ENCODE results near the gene ETV5. TPM values are rescaled to one million over a fixed set of nuclear protein-coding genes. Genes with fewer than 3 reads are reported as not detected.

The ETV5 gene
- total RNA-seq, 4 donors from 2014 or later, result 1.9 to 12.2 (median 4.0) TPM; not detected in 1

GRCh38 chr3:186059192-186059591 lies 49.7 kb downstream of the ETV5 start:
- no peak overlapping the region for H3K27ac ChIP-seq
- DNase-seq, result no peak
- H3K9me3 ChIP-seq, result no peaks in the 10 kb centered on the region
- no peaks in the 10 kb centered on the region for H3K27me3 ChIP-seq
- 80 to 90% methylated on average over 6 of the region's 6 CpGs for WGBS, 2 donors (ENCODE audit: low coverage in 1 of 2)
- no peak for TF ChIP-seq CTCF (IDR thresholded peaks at IDR 0.05)
- TF ChIP-seq POLR2A (IDR thresholded peaks at IDR 0.05), result no peak
- no peak for TF ChIP-seq EP300 (IDR thresholded peaks at IDR 0.05; ENCODE audit: low read depth)
- TF ChIP-seq POLR2AphosphoS5 (IDR thresholded peaks at IDR 0.05), result no peak
- in situ Hi-C loops (cut with MboI; ENCODE audit: low pct_ligation_motif_present in 1 of 4, low pct_unique_long_range_greater_than_20kb in 1 of 4, low sequenced_read_pairs in 3 of 4) (no loop called here), intact Hi-C loops (cut with DNase I; ENCODE audit: low total_unique reads) (no loop called here)
- no peak overlapping the region for H3K4me3 ChIP-seq
- peaks cover 0 to 12% (median 4%) of the 10 kb centered on the region in 4 donors for H3K4me1 ChIP-seq
- H3K36me3 ChIP-seq, result no peaks in the 10 kb centered on the region

DNA sequence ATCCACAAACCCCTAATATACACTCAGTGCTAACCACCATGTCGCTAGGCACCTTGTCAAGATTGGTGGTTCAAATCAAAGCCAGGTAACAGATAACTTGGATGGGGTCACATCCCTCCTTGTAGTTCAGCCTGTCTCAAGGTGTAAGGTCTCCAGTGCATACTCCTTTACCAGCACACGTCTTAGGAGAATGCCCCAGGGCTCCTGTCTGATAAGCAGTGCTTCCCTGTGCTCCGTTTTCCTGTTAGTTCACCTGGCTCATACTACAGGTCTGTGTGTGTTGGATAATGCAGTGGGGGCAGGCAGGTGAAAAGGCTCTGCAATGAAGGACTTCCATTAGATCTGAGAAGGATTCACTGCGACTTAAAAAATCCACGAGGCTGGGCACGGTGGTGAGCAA lies 50.7 kb downstream of the ETV5 start:
- Histone ChIP-seq H3K36me3 (no peaks in the 10 kb centered on the region), H3K4me1 (peaks cover 0 to 16% (median 9%) of the 10 kb centered on the region in 4 donors), H3K4me3 (no peak overlapping the region), H3K27ac (no peak overlapping the region), H3K27me3 (no peaks in the 10 kb centered on the region), H3K9me3 (no peaks in the 10 kb centered on the region)
- in situ Hi-C loops (cut with MboI; ENCODE audit: low pct_ligation_motif_present in 1 of 4, low pct_unique_long_range_greater_than_20kb in 1 of 4, low sequenced_read_pairs in 3 of 4), result no loop called here
- 95% methylated on average over 4 to 6 of the region's 6 CpGs for WGBS, 2 donors (ENCODE audit: low coverage in 1 of 2)
- DNase-seq, result no peak
- intact Hi-C loops (cut with DNase I; ENCODE audit: low total_unique reads), result no loop called here
- no peak for TF ChIP-seq CTCF (IDR thresholded peaks at IDR 0.05)
- TF ChIP-seq POLR2AphosphoS5 (IDR thresholded peaks at IDR 0.05), result no peak
- TF ChIP-seq POLR2A (IDR thresholded peaks at IDR 0.05), result no peak
- no peak for TF ChIP-seq EP300 (IDR thresholded peaks at IDR 0.05; ENCODE audit: low read depth)

GRCh38 chr3:186057594-186057993 lies 51.3 kb downstream of the ETV5 start:
- Histone ChIP-seq H3K4me3 (no peak overlapping the region), H3K36me3 (no peaks in the 10 kb centered on the region), H3K27me3 (no peaks in the 10 kb centered on the region), H3K4me1 (peaks cover 0 to 16% (median 9%) of the 10 kb centered on the region in 4 donors), H3K27ac (no peak overlapping the region), H3K9me3 (no peaks in the 10 kb centered on the region)
- DNase-seq, result no peak
- in situ Hi-C loops (cut with MboI; ENCODE audit: low pct_ligation_motif_present in 1 of 4, low pct_unique_long_range_greater_than_20kb in 1 of 4, low sequenced_read_pairs in 3 of 4), result no loop called here
- TF ChIP-seq CTCF (IDR thresholded peaks at IDR 0.05), result no peak
- TF ChIP-seq EP300 (IDR thresholded peaks at IDR 0.05; ENCODE audit: low read depth), result no peak
- no peak for TF ChIP-seq POLR2AphosphoS5 (IDR thresholded peaks at IDR 0.05)
- TF ChIP-seq POLR2A (IDR thresholded peaks at IDR 0.05), result no peak
- intact Hi-C loops (cut with DNase I; ENCODE audit: low total_unique reads), result no loop called here
- WGBS, 2 donors (ENCODE audit: low coverage in 1 of 2), result 87 to 93% methylated on average over 2 to 4 of the region's 4 CpGs

DNA sequence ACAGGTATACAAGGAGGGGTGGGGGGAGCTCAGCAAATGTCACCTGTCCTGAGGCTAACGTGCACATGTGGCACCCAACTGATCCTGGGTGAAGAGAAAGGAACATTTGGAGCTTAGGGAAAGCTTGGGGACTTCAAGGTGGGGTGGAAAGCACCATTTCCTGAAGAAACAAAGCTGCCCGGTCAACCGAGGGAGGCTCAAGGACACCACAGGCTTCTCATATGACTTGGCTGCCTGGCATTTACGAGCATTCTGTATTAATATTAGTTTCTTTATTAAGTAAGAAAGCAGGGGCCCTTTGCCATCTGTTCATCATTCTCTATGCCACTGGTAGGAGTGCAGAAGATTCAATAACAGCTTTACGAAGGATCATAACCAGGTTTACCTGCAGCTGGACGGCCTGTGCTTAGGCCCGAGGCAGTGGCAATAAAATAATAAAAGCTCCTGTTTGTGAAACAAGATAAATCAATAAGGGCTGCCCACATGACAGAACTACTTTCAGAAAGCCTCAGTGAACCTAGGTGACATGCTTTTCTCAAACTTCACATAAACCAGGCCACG lies 54.0 kb downstream of the ETV5 start:
- DNase-seq, result no peak
- WGBS, 2 donors (ENCODE audit: low coverage in 1 of 2), result 50 to 56% methylated on average over 7 to 8 of the region's 8 CpGs
- H3K36me3 ChIP-seq, result no peaks in the 10 kb centered on the region
- in situ Hi-C loops (cut with MboI; ENCODE audit: low pct_ligation_motif_present in 1 of 4, low pct_unique_long_range_greater_than_20kb in 1 of 4, low sequenced_read_pairs in 3 of 4) (no loop called here), intact Hi-C loops (cut with DNase I; ENCODE audit: low total_unique reads) (no loop called here)
- no peak overlapping the region for H3K4me3 ChIP-seq
- no peak for TF ChIP-seq EP300 (IDR thresholded peaks at IDR 0.05; ENCODE audit: low read depth)
- TF ChIP-seq POLR2AphosphoS5 (IDR thresholded peaks at IDR 0.05), result no peak
- no peak for TF ChIP-seq CTCF (IDR thresholded peaks at IDR 0.05)
- no peak for TF ChIP-seq POLR2A (IDR thresholded peaks at IDR 0.05)
- no peaks in the 10 kb centered on the region for H3K27me3 ChIP-seq
- peaks cover 0 to 16% (median 9%) of the 10 kb centered on the region in 4 donors for H3K4me1 ChIP-seq
- no peaks in the 10 kb centered on the region for H3K9me3 ChIP-seq
- H3K27ac ChIP-seq, result peak overlapping the region in 3 of 4 donors; percentile 7 to 58 (median 18)

Data from transverse colon (tissue), 4 donors.